Uterus (tissue), 2 donors: ENCODE measurements around the gene NXN.

Experiments used
- CTCF ChIP-seq, 4 experiments: fragments of 200-600 bp in 2 of 4; fragments of 450-650 bp in 2 of 4; sonication (generic) in 2 of 4; IDR thresholded peaks; one replicate each; pipeline ENCODE4 v1.5.1; 2016 to 2019; ENCODE audit warnings: antibody characterized with exemption in 4 of 4, mild to moderate bottlenecking in 2 of 4, moderate library complexity in 1 of 4
- POLR2A ChIP-seq, 2 donors: fragments of 450-650 bp; IDR thresholded peaks; one replicate each; pipeline ENCODE4 v1.6.1; 2016; ENCODE audit warnings: antibody characterized with exemption in 2 of 2, mild to moderate bottlenecking in 1 of 2, moderate library complexity in 1 of 2

- TF ChIP-seq CTCF (IDR thresholded peaks at IDR 0.05): no peak
- no peak for TF ChIP-seq POLR2A (IDR thresholded peaks at IDR 0.05)
Measured at GRCh38 chr17:896953-897661, 82.5 kb downstream of the NXN start.
